NCI-H526 treated with DMSO at 0.1 percent for 48 hours (cell line): ENCODE results near the gene KLF14.
"Not testable (repeated sequence)": the region's sequence is repeated elsewhere in the genome, so short reads cannot be mapped to it uniquely, and the experiment has no call there.

ENCODE experiments used
- DNase-seq: peaks from one replicate; lab custom pipeline; 2025; lab: John Stamatoyannopoulos, UW

KLF14 gene

DNA sequence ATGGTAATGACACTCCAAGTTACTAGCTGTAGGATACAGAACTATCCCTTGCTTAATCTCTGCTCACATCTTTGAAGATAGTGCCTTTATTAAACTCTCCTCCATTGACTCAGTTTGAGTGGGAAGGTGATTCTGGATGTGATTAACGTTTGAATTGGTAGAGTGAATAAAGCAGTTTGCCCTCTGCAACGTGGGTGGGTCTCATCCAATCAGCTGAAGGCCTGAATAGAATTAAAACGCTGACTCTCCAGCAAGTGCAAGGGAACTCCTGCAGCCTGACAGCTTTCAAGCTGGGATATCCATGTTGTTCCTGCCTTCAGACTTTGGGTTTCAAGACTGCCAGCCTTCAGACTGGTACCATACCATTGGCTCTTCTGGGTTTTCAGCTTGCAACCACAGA lies 21.6 kb downstream of the KLF14 start:
- DNase-seq, result no peak

DNA sequence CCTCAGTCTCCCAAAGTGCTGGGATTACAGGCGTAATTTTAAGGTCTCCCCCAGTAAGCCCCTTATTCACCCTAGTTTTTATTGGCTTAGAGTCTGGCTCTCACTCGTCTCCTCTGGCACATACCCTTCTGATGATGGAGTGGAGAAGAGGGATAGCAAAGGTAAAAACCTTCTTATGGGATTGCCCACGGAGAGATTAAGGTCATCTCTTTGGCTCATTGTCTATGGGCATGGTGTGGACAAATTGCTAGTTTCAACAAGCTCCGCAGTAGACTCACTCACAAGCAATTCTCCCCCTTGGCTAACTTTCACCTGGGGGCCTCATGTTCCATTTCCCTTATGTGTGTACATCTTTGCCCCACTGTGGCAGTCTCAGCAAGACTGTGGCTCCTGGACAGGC lies 25.2 kb downstream of the KLF14 start:
- no peak for DNase-seq

DNA sequence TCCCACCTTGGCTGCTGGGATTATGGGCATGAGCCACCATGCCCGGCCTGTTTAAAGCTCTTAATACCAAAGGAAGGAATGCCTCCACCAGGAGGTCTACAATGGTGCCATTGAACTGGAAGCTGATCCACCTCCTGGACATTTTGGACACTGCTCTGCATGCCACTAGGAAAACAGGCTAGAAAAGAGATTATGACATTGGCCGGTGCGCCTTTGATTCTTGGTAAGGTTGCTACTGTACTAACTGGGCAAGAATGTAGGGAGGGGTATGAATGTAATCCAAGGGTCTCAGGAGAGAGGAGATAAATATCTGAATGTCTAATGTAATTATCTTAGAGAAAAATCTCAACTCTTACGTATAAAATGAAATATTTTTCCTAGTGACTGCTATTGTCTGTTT lies 26.0 kb downstream of the KLF14 start:
- DNase-seq, result no peak

DNA sequence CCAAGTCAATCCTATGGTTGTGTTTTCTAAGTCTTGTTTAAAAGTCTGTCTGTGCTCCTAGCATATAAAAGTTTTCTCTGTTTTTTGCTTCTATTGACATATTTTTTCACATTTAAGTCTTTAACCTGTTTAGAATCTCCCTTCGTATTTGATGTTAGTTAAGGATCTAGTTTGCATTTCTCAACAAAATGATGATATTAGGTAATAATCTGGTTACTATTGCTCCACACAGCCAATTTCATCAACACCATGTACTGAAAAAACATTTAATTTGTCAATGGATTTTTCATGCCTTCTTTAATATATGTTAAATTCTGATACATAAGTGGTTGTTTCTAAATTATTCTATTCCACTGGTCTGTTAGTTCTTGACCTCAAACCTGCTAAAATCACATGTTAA lies 30.2 kb downstream of the KLF14 start:
- DNase-seq, result no peak

DNA sequence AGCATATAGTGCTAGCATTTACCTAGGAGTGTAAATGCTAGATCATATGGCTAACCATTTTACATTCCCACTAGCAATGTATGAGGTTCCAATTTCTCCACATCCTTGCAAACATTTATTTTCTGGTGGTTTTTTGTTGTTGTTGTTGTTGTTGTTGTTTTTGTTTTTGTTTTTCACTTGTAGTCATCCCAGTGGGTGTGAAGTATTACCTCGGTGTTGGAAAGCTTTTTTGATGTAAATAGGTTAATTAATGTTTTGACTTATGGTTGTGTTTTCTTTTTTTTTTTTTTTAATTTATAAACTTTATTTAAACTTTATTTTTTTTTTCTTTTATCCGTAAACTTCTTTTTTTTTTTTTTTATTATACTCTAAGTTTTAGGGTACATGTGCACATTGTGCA lies 32.4 kb downstream of the KLF14 start:
- DNase-seq, result no peak

DNA sequence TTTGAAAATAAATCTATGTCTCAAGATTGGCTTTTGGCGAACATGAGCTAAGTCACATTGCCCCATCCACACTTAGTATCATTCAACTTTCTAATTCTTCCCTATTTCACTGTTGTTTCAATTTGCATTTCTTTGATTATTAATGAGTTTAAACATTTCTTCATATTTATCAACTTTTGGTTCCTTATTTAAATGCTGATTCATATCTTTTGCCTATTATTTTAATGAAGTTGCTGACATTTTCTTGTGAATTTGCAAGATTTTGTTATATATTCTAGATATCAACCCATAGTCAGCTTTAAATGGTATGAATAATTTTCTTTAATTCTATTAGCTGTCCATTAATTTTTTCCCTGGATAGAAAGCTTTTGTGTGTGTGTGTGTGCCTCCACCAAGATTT lies 33.2 kb downstream of the KLF14 start:
- no peak for DNase-seq

DNA sequence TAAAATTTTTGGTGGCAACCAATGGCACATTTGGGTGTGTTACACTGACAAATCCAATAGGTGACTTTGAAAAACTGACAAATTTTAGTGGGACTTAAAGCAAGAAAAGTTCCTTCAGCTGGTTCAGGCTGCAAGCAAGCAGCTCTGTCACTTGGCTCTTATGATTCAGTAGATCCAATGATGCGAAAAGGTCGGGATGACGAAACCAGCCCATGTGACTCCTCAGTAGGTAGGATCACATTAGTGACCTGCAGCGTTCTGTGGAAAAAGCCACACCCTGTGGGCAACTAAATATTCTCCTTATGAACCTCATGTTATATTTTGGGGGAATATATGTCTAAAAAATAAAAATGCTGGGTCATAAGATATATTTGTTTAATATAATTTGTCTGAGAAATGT lies 34.3 kb downstream of the KLF14 start:
- no peak for DNase-seq

DNA sequence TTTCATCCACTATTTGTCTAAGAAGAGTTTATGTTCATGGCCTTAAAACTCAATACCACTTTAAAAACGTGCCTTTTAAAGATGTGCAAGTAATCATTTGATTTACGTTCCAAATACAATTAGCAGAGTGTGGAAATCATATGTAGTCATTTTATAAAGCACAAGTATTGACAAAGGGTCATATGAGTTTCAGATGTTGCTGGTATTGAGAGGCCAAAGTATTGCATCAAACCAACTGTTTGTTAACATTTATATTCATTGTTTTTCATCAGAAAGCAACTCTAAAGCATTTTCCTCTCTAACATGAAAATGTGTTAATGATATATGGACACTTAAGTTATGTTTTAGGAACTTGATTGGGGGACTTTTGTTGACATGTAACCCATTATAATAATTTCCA lies 36.2 kb downstream of the KLF14 start:
- DNase-seq, result no peak

DNA sequence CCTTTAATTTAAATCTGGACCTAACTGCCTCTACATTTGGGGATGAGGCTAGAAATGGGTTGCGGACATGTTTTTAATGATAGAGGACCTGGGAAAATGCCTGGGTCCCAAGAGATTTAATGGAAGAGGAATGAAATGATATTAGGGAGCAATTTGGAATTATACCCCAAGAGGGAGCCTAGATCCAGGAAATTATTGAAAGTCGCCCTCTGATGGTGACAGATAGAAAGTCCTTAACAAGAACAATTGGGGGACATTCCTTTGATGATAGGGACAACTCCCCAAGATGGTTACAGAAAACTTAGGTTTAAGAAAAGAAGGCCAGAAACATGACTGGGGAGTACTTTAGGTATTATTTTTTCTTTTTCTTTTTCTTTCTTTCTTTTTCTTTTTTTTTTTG lies 38.2 kb downstream of the KLF14 start:
- peak; percentile 7 for DNase-seq

DNA sequence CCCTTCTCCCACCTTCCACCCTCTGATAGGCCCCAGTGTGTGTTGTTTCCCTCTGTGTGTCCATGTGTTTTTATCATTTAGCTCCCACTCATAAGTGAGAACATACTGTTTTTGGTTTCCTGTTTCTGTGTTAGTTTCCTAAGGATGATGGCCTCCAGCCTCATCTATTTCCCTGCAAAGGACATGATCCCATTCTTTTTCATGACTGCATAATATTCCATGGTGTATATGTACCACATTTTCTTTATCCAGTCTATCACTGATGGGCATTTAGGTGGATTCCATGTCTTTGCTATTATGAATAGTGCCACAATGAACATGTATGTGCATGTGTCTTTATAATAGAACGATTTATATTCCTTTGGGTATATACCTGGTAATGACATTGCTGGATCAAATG lies 41.6 kb downstream of the KLF14 start:
- not testable (repeated sequence) for DNase-seq

DNA sequence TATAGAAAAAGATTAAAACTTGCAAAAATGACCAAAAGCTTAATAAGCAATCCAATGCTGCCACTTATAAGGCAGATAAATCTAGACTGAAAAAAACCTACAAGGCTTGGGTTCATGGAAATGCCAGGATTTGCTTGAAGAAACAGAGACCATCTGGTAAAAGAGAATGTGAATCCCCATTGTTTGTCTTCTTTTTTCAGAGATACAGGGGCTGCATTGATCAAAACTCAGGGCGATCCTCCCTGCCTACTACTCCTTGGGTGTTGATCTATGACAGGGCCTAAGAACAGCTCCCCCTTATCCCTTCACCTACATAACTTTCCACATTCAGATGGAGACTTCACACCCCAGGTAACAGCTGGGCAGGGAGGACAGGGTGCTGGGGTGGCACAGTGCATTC lies 44.3 kb downstream of the KLF14 start:
- DNase-seq, result no peak

DNA sequence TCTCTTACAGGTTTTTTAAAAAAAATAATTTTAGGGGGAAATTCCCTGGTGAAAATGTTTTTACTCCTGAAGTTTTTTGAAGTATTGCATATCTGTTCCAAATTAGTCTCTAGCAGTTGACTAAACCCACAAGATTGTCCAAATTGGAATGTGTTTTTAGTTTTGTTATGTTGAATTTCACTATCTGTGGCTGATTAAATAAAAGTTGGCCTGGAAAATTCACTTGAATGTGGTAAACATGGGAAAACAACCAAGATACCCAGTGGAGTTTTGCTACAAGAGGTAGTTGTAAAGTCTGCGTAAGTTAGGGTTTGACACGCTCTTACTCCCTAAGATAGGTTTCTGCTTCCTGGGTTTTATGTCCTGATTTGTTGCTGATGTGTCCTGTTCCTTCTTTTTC lies 51.0 kb downstream of the KLF14 start:
- DNase-seq, result no peak
